ENCODE data around the gene GEMIN7. TPM values are rescaled to one million over a fixed set of nuclear protein-coding genes. Genes with fewer than 3 reads are reported as not detected.

Gene GEMIN7
- total and polyA plus RNA-seq, 2 of the 13 experiments (the other 11 are each of a cell fraction or from before 2014, with no cell fraction given): 24.1 to 30.6 TPM

DNA sequence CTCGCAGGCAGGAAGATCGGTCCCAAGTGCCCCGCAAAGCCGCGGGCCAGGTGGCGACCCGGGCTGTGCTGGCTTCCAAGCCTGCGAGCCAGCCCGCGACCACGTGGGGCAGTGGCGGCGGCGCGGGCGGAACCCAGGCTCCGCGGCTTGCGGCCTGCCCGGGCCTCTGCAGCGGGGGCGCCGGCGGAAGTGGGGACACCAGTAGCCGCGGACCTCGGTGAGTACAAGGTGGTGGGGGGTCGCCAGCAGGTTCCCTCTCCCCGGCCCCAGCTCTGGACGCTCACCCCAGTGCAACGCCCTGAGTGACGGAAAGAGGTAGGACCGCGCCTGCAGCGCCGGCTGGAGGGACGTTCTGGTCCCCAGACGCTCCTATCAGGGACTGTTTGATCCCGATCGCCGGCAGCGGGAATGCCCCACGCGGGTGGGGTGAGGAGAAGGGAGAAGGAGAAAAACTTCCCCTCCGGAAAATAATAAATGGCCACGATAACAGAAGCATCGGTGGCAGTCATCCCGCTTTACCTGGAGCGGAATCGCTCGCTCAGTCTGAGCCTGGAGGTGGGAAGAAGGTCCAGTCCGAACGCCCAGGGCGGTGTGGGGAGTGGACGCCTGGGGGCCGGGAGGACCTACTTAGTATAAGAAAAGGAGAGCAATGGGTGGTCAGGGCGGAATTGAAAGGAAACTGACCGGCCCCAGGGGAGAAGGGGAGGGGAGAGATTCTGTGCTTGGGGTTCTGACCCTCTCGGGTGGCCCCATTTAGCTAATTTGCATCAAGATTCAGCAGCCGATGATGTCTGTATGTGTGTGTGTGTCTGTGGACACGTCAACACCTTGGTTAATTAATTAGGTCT lies at the start of gene GEMIN7 (continued):
- TF ChIP-seq, protein P1, sequence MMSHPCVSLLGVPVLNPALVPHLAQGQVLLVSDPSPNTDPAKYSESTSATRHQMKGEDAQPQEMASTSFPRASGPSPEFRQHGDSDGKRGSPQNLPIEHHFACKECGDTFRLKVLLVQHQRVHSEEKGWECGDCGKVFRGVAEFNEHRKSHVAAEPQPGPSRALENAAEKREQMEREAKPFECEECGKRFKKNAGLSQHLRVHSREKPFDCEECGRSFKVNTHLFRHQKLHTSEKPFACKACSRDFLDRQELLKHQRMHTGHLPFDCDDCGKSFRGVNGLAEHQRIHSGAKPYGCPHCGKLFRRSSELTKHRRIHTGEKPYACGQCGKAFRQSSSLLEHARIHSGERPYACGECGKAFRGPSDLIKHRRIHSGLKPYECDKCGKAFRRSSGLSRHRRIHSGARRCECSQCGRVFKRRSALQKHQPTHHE (CRISPR knock-in tag; IDR thresholded peaks at IDR 0.05; ENCODE audit: borderline replicate concordance): 0 out of 2 replicates have a peak, but pooled peaks have one; percentile 69
- TF ChIP-seq SP2 (CRISPR knock-in tag; IDR thresholded peaks at IDR 0.05) (peak; percentile 60), ZKSCAN1 (IDR thresholded peaks at IDR 0.05; ENCODE audit: low read length) (peak; percentile 62; the same call in 1 of the 2 replicates), ZNF468 (CRISPR knock-in tag; IDR thresholded peaks at IDR 0.05) (no peak), REL (CRISPR knock-in tag; conservative IDR thresholded peaks at IDR 0.05) (peak; percentile 48; the same call in 1 of the 2 replicates), SP5 (CRISPR knock-in tag; IDR thresholded peaks at IDR 0.05; ENCODE audit: borderline replicate concordance, low read depth) (no peak), FOXC1 (CRISPR knock-in tag; IDR thresholded peaks at IDR 0.05; ENCODE audit: borderline replicate concordance) (peak; percentile 93)
- TF ChIP-seq, protein P2, sequence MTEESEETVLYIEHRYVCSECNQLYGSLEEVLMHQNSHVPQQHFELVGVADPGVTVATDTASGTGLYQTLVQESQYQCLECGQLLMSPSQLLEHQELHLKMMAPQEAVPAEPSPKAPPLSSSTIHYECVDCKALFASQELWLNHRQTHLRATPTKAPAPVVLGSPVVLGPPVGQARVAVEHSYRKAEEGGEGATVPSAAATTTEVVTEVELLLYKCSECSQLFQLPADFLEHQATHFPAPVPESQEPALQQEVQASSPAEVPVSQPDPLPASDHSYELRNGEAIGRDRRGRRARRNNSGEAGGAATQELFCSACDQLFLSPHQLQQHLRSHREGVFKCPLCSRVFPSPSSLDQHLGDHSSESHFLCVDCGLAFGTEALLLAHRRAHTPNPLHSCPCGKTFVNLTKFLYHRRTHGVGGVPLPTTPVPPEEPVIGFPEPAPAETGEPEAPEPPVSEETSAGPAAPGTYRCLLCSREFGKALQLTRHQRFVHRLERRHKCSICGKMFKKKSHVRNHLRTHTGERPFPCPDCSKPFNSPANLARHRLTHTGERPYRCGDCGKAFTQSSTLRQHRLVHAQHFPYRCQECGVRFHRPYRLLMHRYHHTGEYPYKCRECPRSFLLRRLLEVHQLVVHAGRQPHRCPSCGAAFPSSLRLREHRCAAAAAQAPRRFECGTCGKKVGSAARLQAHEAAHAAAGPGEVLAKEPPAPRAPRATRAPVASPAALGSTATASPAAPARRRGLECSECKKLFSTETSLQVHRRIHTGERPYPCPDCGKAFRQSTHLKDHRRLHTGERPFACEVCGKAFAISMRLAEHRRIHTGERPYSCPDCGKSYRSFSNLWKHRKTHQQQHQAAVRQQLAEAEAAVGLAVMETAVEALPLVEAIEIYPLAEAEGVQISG (CRISPR knock-in tag; IDR thresholded peaks at IDR 0.05): peak; percentile 97
- TF ChIP-seq, protein P3, sequence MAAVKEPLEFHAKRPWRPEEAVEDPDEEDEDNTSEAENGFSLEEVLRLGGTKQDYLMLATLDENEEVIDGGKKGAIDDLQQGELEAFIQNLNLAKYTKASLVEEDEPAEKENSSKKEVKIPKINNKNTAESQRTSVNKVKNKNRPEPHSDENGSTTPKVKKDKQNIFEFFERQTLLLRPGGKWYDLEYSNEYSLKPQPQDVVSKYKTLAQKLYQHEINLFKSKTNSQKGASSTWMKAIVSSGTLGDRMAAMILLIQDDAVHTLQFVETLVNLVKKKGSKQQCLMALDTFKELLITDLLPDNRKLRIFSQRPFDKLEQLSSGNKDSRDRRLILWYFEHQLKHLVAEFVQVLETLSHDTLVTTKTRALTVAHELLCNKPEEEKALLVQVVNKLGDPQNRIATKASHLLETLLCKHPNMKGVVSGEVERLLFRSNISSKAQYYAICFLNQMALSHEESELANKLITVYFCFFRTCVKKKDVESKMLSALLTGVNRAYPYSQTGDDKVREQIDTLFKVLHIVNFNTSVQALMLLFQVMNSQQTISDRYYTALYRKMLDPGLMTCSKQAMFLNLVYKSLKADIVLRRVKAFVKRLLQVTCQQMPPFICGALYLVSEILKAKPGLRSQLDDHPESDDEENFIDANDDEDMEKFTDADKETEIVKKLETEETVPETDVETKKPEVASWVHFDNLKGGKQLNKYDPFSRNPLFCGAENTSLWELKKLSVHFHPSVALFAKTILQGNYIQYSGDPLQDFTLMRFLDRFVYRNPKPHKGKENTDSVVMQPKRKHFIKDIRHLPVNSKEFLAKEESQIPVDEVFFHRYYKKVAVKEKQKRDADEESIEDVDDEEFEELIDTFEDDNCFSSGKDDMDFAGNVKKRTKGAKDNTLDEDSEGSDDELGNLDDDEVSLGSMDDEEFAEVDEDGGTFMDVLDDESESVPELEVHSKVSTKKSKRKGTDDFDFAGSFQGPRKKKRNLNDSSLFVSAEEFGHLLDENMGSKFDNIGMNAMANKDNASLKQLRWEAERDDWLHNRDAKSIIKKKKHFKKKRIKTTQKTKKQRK (IDR thresholded peaks at IDR 0.05; ENCODE audit: low read length): no peak
- TF ChIP-seq, protein P4, sequence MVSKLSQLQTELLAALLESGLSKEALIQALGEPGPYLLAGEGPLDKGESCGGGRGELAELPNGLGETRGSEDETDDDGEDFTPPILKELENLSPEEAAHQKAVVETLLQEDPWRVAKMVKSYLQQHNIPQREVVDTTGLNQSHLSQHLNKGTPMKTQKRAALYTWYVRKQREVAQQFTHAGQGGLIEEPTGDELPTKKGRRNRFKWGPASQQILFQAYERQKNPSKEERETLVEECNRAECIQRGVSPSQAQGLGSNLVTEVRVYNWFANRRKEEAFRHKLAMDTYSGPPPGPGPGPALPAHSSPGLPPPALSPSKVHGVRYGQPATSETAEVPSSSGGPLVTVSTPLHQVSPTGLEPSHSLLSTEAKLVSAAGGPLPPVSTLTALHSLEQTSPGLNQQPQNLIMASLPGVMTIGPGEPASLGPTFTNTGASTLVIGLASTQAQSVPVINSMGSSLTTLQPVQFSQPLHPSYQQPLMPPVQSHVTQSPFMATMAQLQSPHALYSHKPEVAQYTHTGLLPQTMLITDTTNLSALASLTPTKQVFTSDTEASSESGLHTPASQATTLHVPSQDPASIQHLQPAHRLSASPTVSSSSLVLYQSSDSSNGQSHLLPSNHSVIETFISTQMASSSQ (IDR thresholded peaks at IDR 0.05; ENCODE audit: low read depth): no peak
- TF ChIP-seq, protein P4 (CRISPR knock-in tag; IDR thresholded peaks at IDR 0.05; ENCODE audit: borderline replicate concordance): peak; percentile 77; the same call in 1 of the 2 replicates
